Measurements from ENCODE around the gene SIRT1.
"Not testable (repeated sequence)": the region's sequence is repeated elsewhere in the genome, so short reads cannot be mapped to it uniquely, and the experiment has no call there.

Gene SIRT1

GRCh38 chr10:67884313-67884841, at the start of gene SIRT1:
TSS of gene SIRT1 (plus strand) at chr10:67884656. CDS start at chr10:67884722, 66 bp downstream.
- peak; percentile 96 for DNase-seq (ENCODE audit: low read depth)

GRCh38 chr10:67835541-67836394, 48.7 kb upstream of the SIRT1 start:
- not testable (repeated sequence) for DNase-seq (ENCODE audit: low read depth)

DNA sequence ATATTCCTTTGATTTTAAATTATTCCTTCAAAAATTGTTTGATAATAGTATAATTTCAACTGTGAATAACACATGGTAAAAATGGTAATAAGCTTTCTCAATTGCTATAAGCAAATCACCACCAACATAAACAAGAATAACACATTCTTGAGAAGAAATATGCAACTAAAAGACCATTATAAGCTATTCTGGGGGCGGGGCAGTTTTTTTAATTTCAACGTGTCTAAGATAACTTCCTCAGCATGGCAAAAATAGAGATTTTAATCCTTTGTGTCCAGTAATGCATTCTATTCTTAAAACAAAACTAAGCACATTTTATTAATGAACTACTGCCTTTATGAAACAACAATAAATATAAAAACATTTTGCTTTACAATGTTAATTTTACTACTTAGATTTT, 48.0 kb upstream of the SIRT1 start:
- no peak for DNase-seq (ENCODE audit: low read depth)

GRCh38 chr10:67836972-67837371, 47.5 kb upstream of the SIRT1 start:
- DNase-seq (ENCODE audit: low read depth) = no peak

- peak; percentile 84 for DNase-seq (ENCODE audit: low read depth)
Measured at GRCh38 chr10:67837541-67838314, 46.7 kb upstream of the SIRT1 start, which contains the start of gene DNAJC12. TSS of gene DNAJC12 (minus strand) at chr10:67838188. CDS start at chr10:67838011, 177 bp downstream.

DNA sequence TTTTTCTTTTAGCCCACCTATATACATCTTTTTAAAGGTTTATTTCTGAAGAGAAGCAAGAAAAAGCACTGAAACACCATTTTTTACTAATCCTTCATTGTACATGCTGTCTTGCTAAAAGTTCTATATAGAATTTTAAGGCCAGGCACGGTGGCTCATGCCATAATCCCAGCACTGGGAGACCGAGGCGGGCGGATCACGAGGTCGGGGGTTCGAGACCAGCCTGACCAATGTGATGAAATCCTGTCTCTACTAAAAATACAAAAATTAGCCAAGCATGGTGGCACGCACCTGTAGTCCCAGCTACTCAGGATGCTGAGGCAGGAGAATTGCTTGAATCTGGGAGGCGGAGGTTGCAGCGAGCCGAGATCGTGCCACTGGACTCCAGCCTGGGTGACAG, 44.9 kb upstream of the SIRT1 start:
- not testable (repeated sequence) for DNase-seq (ENCODE audit: low read depth)

- DNase-seq (ENCODE audit: low read depth) = peak; percentile 46
Measured at GRCh38 chr10:67839951-67840350, 44.5 kb upstream of the SIRT1 start.

GRCh38 chr10:67841737-67842136, 42.7 kb upstream of the SIRT1 start:
- no peak for DNase-seq (ENCODE audit: low read depth)

GRCh38 chr10:67843284-67843683, 41.2 kb upstream of the SIRT1 start:
- no peak for DNase-seq (ENCODE audit: low read depth)

DNA sequence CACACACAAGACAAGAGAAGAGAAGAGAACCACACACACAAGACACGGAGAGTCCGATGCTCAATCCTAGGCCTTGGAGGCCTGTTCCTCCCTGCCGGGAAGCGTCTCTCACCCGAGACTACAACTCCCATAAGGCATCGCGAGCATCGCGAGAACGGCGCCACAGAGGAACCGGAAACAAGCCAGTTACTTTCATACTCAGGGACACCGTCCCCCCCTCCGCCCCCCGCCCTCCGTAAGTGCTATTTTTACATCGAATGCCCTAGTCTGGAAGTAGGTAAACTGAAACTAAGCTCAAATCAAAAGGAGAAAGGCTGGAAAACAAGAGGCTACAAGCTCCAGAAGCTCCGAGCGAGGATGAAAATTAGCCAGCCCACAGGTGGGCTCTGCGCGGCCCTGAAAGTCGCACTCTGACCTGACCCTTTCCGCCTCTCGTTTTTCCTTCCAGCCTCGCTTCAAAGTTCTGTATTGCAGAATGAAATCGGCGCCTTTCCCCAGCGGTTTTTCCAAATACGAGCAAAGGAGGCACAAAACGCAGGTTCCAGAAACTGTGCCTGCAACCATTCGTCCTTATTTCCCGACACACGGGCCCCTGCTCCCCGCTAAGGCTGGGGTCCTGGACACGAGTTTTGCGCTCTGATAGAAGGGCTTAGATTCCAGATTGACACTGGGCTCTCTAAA, 35.0 kb upstream of the SIRT1 start:
- peak; percentile 95 for DNase-seq (ENCODE audit: low read depth)

GRCh38 chr10:67851186-67851585, 33.3 kb upstream of the SIRT1 start:
- no peak for DNase-seq (ENCODE audit: low read depth)

DNA sequence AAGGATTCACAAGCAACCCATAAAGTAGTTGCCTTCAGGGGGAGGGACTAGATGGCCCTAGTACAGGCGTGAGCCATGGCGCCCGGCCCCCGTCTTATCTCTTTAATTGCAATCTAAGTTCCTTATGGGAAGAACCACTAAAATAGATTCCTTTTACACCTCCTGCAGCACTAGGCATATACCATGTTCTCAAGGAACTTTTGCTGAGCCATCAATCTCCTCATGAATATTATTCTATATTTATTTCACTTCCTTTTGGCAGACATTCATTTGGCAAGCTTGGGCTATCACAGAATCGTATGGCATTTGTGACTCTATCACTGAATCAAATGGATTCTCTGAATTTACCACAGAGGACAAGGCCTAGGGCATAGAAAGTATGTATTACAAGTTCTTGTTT, 31.7 kb upstream of the SIRT1 start:
- DNase-seq (ENCODE audit: low read depth) = no peak

- DNase-seq (ENCODE audit: low read depth) = no peak
Measured at GRCh38 chr10:67853512-67853911, 30.9 kb upstream of the SIRT1 start.

DNA sequence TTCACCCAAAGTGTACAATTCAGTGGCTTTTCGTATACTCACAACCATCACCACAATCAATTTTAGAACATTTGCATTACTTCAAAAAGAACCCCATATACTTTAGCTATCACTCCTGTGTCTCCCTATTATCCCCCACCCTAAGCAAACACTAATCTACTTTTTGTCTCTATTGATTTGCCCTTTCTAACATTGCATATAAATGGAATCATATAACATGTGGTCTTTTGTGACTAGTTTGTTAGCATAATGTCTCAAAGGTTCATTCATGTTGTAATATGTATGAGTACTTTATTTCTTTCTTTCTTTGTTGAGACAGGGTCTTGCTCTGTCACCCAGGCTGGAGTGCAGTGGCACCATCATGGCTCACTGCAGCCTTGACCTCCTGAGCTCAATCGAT, 25.5 kb upstream of the SIRT1 start:
- DNase-seq (ENCODE audit: low read depth) = no peak

GRCh38 chr10:67861750-67862432, 22.6 kb upstream of the SIRT1 start:
- no peak for DNase-seq (ENCODE audit: low read depth)

- no peak for DNase-seq (ENCODE audit: low read depth)
Measured at GRCh38 chr10:67863094-67863493, 21.4 kb upstream of the SIRT1 start.

- no peak for DNase-seq (ENCODE audit: low read depth)
Measured at GRCh38 chr10:67864607-67865371, 19.7 kb upstream of the SIRT1 start.

- DNase-seq (ENCODE audit: low read depth) = no peak
Measured at GRCh38 chr10:67868132-67868531, 16.3 kb upstream of the SIRT1 start.

DNA sequence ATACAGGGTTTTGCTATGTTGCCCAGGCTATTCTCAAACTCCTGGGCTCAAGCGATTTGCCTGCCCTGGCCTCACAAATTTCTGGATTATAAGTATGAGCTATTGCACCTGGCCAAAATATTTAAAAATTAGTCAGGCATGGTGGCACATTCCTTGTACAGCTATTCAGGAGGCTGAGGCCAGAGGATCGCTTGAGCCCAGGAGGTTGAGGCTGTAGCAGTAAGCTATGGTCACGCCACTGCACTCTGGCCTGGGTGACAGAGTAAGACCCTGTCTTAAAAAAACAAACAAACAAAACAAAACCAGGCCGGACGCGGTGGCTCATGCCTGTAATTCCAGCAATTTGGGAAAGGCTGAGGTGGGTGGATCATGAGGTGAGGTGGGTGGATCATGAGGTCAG, 14.5 kb upstream of the SIRT1 start:
- no peak for DNase-seq (ENCODE audit: low read depth)

DNA sequence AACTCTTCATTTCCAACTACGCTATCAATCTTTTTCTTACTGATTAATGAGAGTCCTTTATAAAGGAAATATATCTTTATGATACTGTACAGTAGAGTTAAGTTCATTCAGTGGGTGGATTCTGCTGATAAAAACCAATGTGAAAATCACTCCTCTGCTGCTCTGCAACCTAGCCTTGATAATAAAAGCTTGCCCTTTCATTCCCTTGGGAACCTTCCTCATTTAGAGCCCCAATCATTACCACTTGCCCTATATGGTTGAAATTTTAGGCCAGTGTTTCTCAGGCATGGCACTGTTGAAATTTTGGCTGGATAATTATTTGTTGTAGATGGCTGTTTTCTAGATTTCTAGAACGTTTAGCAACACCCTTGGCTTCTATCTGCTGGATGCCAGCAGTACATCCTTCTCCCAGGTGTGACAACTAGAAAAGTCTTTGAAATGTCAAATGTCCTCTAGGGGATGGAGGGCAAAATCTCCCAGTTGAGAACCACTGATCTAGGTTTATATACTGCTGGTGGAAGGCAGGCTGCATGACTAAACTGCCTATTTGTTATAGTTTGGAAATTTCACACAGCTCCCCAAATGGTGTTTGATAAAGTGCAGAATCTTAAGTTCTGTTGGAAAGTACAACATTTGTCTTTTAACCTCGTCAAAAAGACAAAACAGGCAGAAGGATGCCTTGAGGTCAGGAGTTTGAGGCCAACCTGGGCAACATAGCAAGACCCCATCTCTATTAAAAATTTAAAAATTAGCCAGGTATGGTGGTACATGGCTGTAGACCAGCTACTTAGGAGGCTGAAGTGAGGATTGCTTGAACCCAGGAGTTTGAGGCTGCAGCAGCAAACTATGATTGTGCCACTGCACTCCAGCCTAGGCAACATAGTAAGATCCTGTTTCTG, 8.9 kb upstream of the SIRT1 start:
- no peak for DNase-seq (ENCODE audit: low read depth)

All from iris pigment epithelial cell (primary cell).